Body of pancreas (tissue), 4 donors: ENCODE results near the gene ERBB4. TPM values are rescaled to one million over a fixed set of nuclear protein-coding genes. Genes with fewer than 3 reads are reported as not detected.
"Not testable (repeated sequence)": the region's sequence is repeated elsewhere in the genome, so short reads cannot be mapped to it uniquely, and the experiment has no call there.

Source experiments
- ATAC-seq: fragments of 150-250 bp; one replicate; pipeline ENCODE4 v1.9.1; 2016
- DNase-seq, 4 donors: peaks; one replicate each; pipeline ENCODE4 v3.0.0-alpha.2; 2019
- H3K27ac ChIP-seq, 4 donors: fragments of 200-600 bp; sonication (generic); 1 replicate in 3 of 4; 2 replicates in 1 of 4; pipeline versions ENCODE4 v1.5.1 to v1.6.1; 2016 to 2019; ENCODE audit warnings: mild to moderate bottlenecking in 1 of 4, mixed read lengths in 1 of 4, moderate library complexity in 1 of 4
- H3K27me3 ChIP-seq, 2 donors: fragments of 200-600 bp; sonication (generic); one replicate each; pipeline ENCODE4 v1.6.0; 2016; ENCODE audit warnings: mild to moderate bottlenecking in 1 of 2
- H3K36me3 ChIP-seq, 2 donors: fragments of 200-600 bp; sonication (generic); replicated peaks in 1 of 2; 2 replicates each; pipeline ENCODE4 v1.5.1; 2016; ENCODE audit warnings: low read depth in 2 of 2; ENCODE audit not compliant: insufficient read depth in 1 of 2
- H3K4me1 ChIP-seq: fragments of 200-600 bp; sonication (generic); one replicate; pipeline ENCODE4 v1.6.0; 2016
- H3K4me3 ChIP-seq, 2 donors: fragments of 200-600 bp; sonication (generic); 1 replicate in 1 of 2; 2 replicates in 1 of 2; pipeline ENCODE4 v1.5.1; 2016 to 2019
- H3K9me3 ChIP-seq, 3 donors: fragments of 200-600 bp; sonication (generic); 1 replicate in 2 of 3; 2 replicates in 1 of 3; pipeline ENCODE4 v1.5.1; 2016
- CTCF ChIP-seq, 7 experiments: fragments of 450-650 bp in 4 of 7; fragments of 200-600 bp in 3 of 7; sonication (generic) in 3 of 7; IDR thresholded peaks; one replicate each; pipeline ENCODE4 v1.5.1; 2016 to 2019; ENCODE audit warnings: antibody characterized with exemption in 7 of 7
- POLR2A ChIP-seq, 3 donors: fragments of 450-650 bp; IDR thresholded peaks; one replicate each; pipeline ENCODE4 v1.6.1; 2016; ENCODE audit warnings: antibody characterized with exemption in 3 of 3, mild to moderate bottlenecking in 2 of 3
- WGBS, 2 donors: methylation state at CpG; one replicate each; pipeline ENCODE4 v1.1.5; 2017; 5-methylcytosine and 5-hydroxymethylcytosine counted together
- intact Hi-C: fragments of 100-400 bp; cut with DNase I; formaldehyde crosslinking; loops from one replicate; pipeline ENCODE4 v1.15.1; 2023
- total RNA-seq, 2 donors: library from RNA; depleted of rRNA; stranded (reverse); fragments of >200 nt; gene quantifications; one replicate each; pipeline ENCODE4 v1.1.0, GENCODE V29; 2016

ERBB4 gene
- total RNA-seq, 2 donors from 2014 or later = 1.6 to 4.4 TPM

GRCh38 chr2:212109217-212109616, 429.4 kb downstream of the ERBB4 start:
- H3K4me1 ChIP-seq = no peaks in the 10 kb centered on the region
- TF ChIP-seq POLR2A (IDR thresholded peaks at IDR 0.05) (no peak), CTCF (IDR thresholded peaks at IDR 0.05) (no peak)
- no peaks in the 10 kb centered on the region for H3K27me3 ChIP-seq
- DNase-seq (no peak), ATAC-seq (no peak)
- WGBS, 2 donors = 88 to 100% methylated on average over 1 of the region's 1 CpG
- intact Hi-C loops = no loop called here
- H3K9me3 ChIP-seq = peaks cover 0 to 6% (median 0%) of the 10 kb centered on the region in 3 donors
- no peak overlapping the region for H3K27ac ChIP-seq
- H3K36me3 ChIP-seq = no peaks in the 10 kb centered on the region
- H3K4me3 ChIP-seq = no peak overlapping the region

GRCh38 chr2:212107989-212108388, 430.6 kb downstream of the ERBB4 start:
- no peak for ATAC-seq

GRCh38 chr2:212107014-212107413, 431.6 kb downstream of the ERBB4 start:
- Histone ChIP-seq H3K27ac (no peak overlapping the region), H3K9me3 (peaks cover 0 to 6% (median 0%) of the 10 kb centered on the region in 3 donors), H3K4me1 (no peaks in the 10 kb centered on the region), H3K36me3 (no peaks in the 10 kb centered on the region), H3K4me3 (no peak overlapping the region), H3K27me3 (no peaks in the 10 kb centered on the region)
- no peak for ATAC-seq
- TF ChIP-seq CTCF (IDR thresholded peaks at IDR 0.05) (no peak), POLR2A (IDR thresholded peaks at IDR 0.05) (no peak)
- intact Hi-C loops = no loop called here
- DNase-seq = no peak
- 67 to 76% methylated on average over 1 to 2 of the region's 2 CpGs for WGBS, 2 donors

More at GRCh38 chr2:212107989-212108388, 430.6 kb downstream of the ERBB4 start:
- Histone ChIP-seq H3K27me3 (no peaks in the 10 kb centered on the region), H3K4me1 (no peaks in the 10 kb centered on the region), H3K4me3 (no peak overlapping the region), H3K27ac (no peak overlapping the region), H3K36me3 (no peaks in the 10 kb centered on the region), H3K9me3 (peaks cover 0 to 6% (median 0%) of the 10 kb centered on the region in 3 donors)
- intact Hi-C loops = no loop called here
- no peak for DNase-seq
- WGBS, 2 donors = 48 to 57% methylated on average over 2 of the region's 2 CpGs
- no peak for TF ChIP-seq POLR2A (IDR thresholded peaks at IDR 0.05)
- TF ChIP-seq CTCF (IDR thresholded peaks at IDR 0.05) = no peak

GRCh38 chr2:212106536-212106935, 432.1 kb downstream of the ERBB4 start:
- H3K27ac ChIP-seq, H3K9me3 ChIP-seq, H3K27me3 ChIP-seq, DNase-seq, H3K4me1 ChIP-seq, H3K4me3 ChIP-seq, intact Hi-C loops, H3K36me3 ChIP-seq, ATAC-seq: not testable (repeated sequence)

GRCh38 chr2:212099658-212100057, 438.9 kb downstream of the ERBB4 start:
- Histone ChIP-seq H3K4me3 (no peak overlapping the region), H3K9me3 (no peaks in the 10 kb centered on the region), H3K27ac (no peak overlapping the region), H3K27me3 (no peaks in the 10 kb centered on the region), H3K36me3 (no peaks in the 10 kb centered on the region), H3K4me1 (no peaks in the 10 kb centered on the region)
- intact Hi-C loops = no loop called here
- no peak for ATAC-seq
- TF ChIP-seq POLR2A (IDR thresholded peaks at IDR 0.05) = no peak
- TF ChIP-seq CTCF (IDR thresholded peaks at IDR 0.05) = no peak
- no peak for DNase-seq
